Tibial nerve (tissue), 3 donors: ENCODE measurements around the gene SUSD4.
"Not testable (repeated sequence)": the region's sequence is repeated elsewhere in the genome, so short reads cannot be mapped to it uniquely, and the experiment has no call there.

Experiments used
- CTCF ChIP-seq, 5 experiments: fragments of 200-600 bp in 3 of 5; fragments of 450-650 bp in 2 of 5; sonication (generic) in 3 of 5; IDR thresholded peaks; one replicate each; pipeline ENCODE4 v1.5.1; 2016 to 2019; ENCODE audit warnings: antibody characterized with exemption in 5 of 5, mild to moderate bottlenecking in 3 of 5, moderate library complexity in 2 of 5
- POLR2A ChIP-seq, 2 donors: fragments of 450-650 bp; IDR thresholded peaks; one replicate each; pipeline ENCODE4 v1.6.1; 2017; ENCODE audit warnings: antibody characterized with exemption in 2 of 2, mild to moderate bottlenecking in 2 of 2, moderate library complexity in 2 of 2

- not testable (repeated sequence) for TF ChIP-seq POLR2A, CTCF (IDR thresholded peaks at IDR 0.05)
These were observed 80.3 kb downstream of the SUSD4 start for GRCh38 chr1:223283697-223284096.
